Cardiac septum (tissue), 1 donor: ENCODE data around the gene PTPRJ. TPM values are rescaled to one million over a fixed set of nuclear protein-coding genes. Genes with fewer than 3 reads are reported as not detected.

Experiments
- DNase-seq: peaks from one replicate; pipeline ENCODE4 v3.0.0-alpha.2; 2020; ENCODE audit warnings: low spot score
- intact Hi-C: fragments of 100-400 bp; cut with DNase I; formaldehyde crosslinking; loops from one replicate; pipeline ENCODE4 v1.14.0; 2022
- total RNA-seq: library from RNA; stranded (reverse); fragmentation: NEBNext Ultra II Directional; extraction: Animal tissue kit (Norgen Biotek cat#: 25700); gene quantifications from one replicate; pipeline ENCODE4 v1.2.1, GENCODE V29; 2021
- donor health status: DM: no; HTN: no; CAD: no.

Gene PTPRJ
- total RNA-seq, 1 donor from 2014 or later: 11.0 TPM

- intact Hi-C loops: loop anchor here (5.0 kb wide), 1 partner anchor 118 kb away; the partner anchor contains the start of gene PTPRJ
- no peak for DNase-seq
Measured at GRCh38 chr11:48099916-48100446, 119.6 kb downstream of the PTPRJ start.

GRCh38 chr11:48101044-48101733 lies 120.8 kb downstream of the PTPRJ start:
- intact Hi-C loops: no loop called here

GRCh38 chr11:48101958-48102357 lies 121.6 kb downstream of the PTPRJ start:
- no peak for DNase-seq
- intact Hi-C loops: no loop called here

More at GRCh38 chr11:48101044-48101733, 120.8 kb downstream of the PTPRJ start:
- no peak for DNase-seq

GRCh38 chr11:48103621-48104567 lies 123.5 kb downstream of the PTPRJ start:
- intact Hi-C loops: no loop called here
- DNase-seq: no peak

GRCh38 chr11:48104568-48104924 lies 124.2 kb downstream of the PTPRJ start:
- intact Hi-C loops: no loop called here
- no peak for DNase-seq

GRCh38 chr11:48105096-48105990 lies 125.0 kb downstream of the PTPRJ start:
- intact Hi-C loops: loop anchor here (5.0 kb wide), 1 partner anchor 158 kb away; no protein-coding TSS in a partner anchor
- DNase-seq: no peak

- DNase-seq: no peak
- intact Hi-C loops: loop anchor here (5.0 kb wide), 1 partner anchor 159 kb away; no protein-coding TSS in a partner anchor
Measured at GRCh38 chr11:48106166-48106565, 125.8 kb downstream of the PTPRJ start.

- intact Hi-C loops: loop anchor here (1.0 to 5.0 kb wide), 2 partner anchors 160 to 172 kb away; no protein-coding TSS in a partner anchor
- DNase-seq: no peak
Measured at GRCh38 chr11:48107188-48107704, 126.9 kb downstream of the PTPRJ start.

- DNase-seq: no peak
- intact Hi-C loops: loop anchor here (5.0 kb wide), 1 partner anchor 161 kb away; no protein-coding TSS in a partner anchor
Measured at GRCh38 chr11:48108231-48109045, 128.1 kb downstream of the PTPRJ start.

GRCh38 chr11:48109046-48109666 lies 128.8 kb downstream of the PTPRJ start:
- DNase-seq: no peak
- intact Hi-C loops: loop anchor here (5.0 kb wide), 1 partner anchor 162 kb away; no protein-coding TSS in a partner anchor

- intact Hi-C loops: no loop called here
Measured at GRCh38 chr11:48110509-48110766, 130.1 kb downstream of the PTPRJ start.

GRCh38 chr11:48111891-48112290 lies 131.5 kb downstream of the PTPRJ start:
- intact Hi-C loops: no loop called here
- no peak for DNase-seq

More at GRCh38 chr11:48110509-48110766, 130.1 kb downstream of the PTPRJ start:
- no peak for DNase-seq

GRCh38 chr11:48114740-48115139 lies 134.4 kb downstream of the PTPRJ start:
- intact Hi-C loops: no loop called here
- DNase-seq: no peak

- intact Hi-C loops: no loop called here
- no peak for DNase-seq
Measured at GRCh38 chr11:48116437-48117228, 136.3 kb downstream of the PTPRJ start.

- intact Hi-C loops: no loop called here
- no peak for DNase-seq
Measured at GRCh38 chr11:48122246-48122645, 141.9 kb downstream of the PTPRJ start.

GRCh38 chr11:48122656-48123055 lies 142.3 kb downstream of the PTPRJ start:
- DNase-seq: no peak
- intact Hi-C loops: no loop called here

GRCh38 chr11:48123254-48123875 lies 143.0 kb downstream of the PTPRJ start:
- no peak for DNase-seq
- intact Hi-C loops: no loop called here
